Suppressor macrophage treated with lipopolysaccharide for 4 hours (primary cell): Measurements from ENCODE around the gene CD247.

ENCODE experiments used
- DNase-seq: peaks from one replicate; pipeline ENCODE4 v3.0.0-alpha.2; 2020

Gene CD247

DNA sequence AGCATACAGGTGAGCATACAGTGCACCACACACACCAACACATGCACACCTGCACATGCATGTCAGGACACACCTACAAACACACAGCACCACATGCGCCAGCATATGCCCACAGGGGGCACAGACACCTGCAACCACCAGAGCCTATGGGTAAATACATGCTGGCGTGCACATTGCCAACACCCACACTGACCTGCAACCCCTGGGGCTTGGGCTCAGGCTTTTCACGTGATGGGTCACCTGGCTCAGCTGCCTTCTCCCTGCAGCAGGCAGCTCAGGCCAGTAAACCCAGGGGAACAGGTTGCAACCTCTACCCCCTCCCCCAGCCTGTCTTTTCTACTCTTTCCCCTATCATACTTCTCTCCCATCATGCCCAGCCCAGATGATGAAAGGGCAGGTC, 8.1 kb downstream of the CD247 start:
- DNase-seq: no peak

DNA sequence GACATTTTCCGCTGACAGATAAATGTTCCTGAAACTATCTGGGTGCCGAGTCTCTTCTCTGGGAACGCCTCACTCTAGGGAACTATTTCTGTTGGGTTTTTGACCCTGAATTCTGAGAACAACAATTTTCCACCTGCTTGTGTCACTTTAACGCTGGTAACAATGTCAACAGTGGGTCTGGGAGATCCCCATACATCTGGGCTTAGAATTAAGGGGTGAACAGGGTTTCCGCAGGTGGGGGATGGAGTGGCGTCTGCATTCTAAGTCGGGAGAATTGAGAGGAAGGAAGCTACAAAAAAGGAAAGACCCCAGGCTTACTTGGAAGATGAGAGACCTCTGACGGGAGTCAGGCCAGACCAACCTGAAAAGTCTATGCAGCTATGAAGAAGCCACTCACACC, 8.7 kb downstream of the CD247 start:
- DNase-seq: no peak

DNA sequence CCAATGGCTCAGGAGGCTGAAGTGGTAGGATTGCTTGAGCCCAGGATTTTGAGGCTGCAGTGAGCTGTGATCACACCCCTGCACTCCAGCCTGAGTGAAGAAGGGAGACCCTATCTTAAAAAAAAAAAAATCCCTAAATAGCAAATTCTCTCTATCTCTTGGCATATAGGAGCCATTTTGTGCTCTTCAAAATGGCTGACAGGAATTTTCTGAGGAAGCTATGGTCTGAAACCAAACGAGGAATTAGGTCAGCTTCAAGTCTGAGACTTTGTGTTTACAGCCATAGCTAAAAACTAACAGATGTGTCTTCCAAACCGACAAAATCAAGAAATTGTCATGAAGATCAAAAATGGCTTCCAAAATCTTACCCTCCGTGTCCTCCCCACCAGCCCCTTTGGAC, 10.6 kb downstream of the CD247 start:
- DNase-seq: no peak

DNA sequence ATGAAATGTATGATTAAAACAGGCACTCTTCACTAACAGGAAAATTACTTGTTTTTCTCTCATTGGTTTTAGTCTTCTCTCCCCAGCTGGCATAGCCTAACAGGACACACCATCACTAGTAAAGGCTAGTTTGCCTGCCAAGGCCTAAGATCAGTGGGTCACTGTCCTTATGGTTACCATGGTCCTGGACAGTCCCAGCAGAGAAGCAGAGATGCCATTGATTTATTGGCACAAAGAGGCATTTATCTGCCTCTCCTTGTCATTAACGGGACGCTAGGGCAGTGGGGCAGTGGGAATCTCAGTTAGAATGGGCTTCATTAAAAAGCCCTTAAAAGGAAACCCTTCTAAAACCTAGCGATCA, 13.9 kb downstream of the CD247 start:
- DNase-seq: no peak

DNA sequence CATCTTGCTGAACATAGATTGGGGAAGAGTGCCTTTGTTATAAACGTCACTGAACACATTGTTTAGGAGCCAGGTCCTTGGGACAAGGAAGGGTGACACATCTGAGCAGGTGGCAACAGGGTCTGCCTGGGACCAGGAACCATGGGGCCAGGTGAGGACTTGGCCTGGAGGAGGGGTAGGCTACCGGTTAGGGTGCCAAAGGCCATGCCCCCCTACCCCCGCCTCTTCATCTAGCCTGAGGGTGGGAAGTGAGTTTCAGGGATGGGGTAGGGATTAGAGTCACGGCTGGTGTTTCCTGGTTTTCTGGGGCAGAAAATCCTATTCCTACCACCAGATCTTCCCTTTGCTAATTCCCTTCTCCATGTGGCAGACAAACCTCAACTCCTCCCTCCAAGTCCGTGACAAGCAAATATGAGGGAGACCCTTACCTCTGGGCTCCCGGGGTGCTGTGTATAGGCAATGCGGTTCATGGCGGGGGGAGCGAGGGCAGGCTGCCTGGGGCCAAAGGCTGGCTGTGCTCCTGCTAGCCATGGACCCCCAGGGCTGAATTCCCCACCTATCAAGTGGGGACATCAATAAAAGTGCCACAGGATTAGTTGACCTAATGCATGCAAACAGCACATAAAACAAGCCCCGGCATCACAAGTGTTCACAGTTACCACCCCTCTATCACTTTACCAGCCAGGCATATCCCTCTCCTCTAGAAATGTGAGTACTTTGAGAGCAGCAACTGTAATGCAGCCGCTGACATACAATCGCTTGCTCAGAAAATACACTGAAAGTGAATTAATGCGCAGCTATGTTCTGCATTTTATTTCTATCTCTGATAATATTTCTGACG, 14.5 kb downstream of the CD247 start:
- no peak for DNase-seq

DNA sequence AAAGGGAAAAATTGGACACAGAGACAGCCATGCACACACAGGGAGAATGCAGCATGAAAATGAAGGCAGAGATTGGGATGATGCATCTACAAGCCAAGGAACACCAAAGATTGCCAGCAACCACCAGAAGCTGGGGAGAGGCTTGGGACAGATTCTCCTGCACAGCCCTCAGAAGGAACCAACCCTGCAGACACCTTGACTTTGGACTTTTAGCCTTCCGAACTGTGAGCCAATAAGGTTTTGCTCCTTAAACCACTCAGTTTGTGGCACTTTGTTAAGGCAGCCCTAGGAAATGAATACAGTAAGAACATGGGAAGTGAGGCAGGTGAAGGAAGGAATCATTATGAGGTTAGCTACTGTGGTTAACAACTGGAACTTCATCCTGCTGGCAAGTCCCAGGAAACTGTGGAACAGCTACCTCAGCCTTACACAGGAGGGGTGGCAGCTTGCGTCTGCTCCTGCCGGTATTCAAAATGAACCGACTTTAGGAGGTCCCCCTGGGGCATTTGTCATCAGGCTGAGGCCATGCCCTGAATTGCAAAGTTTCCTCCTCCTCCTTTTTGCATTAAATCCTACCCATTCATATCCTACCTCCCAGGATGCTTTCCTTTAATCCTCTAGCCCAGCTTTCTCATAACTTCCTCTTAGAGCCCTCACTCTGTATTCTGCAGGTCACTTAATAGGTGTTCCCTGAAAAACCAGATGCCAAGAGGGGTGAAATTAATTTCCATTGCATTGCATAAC, 15.4 kb downstream of the CD247 start:
- DNase-seq: no peak

DNA sequence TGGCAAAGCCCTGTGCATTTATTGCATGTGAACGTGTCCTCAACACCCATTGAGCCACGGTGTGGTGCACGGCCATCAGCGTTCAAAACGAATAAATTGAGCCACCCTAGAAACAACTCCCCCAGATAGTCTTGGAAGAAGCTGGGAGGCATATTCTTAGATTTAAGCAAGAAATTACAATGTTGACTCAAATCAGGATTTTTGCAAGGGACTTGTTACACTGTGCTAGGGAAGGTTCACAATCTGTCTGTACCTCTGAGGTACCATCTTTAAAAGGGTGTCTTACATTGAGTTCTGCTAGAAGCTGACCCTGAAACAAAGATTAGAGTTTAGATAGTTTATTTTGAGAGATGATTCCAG, 16.2 kb downstream of the CD247 start:
- DNase-seq: no peak

DNA sequence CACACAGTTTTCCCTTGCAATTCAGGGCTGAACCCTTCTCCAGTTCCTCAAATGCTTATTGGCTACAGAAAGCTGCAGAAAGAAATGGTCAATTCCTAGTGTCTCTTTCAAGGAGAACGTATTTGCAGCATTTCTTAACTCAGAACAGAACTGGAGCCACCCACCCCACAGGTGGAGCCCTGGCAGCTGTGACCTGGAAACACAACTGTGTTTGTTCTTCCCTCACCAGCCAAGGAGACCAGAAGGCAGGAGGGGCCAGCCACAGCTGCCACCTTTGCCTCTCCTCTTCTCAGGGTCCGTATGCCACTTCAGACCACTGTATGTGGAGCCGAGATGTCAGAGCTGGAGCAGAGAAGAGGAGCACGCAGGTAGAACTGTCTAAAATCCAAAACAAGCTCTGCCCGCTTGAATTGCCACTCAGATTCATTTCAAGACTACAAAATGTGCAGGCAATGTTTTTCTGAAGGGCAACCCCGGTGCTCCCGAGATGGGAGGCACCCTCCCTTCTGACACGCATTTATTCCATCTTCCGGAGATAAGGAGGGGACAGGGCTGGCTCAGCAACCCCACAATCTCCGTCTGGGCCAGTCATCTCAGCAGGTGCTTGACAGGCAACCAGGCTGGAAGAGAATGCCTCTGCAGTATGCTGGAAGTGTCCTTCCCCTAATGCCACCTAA, 16.7 kb downstream of the CD247 start:
- no peak for DNase-seq

DNA sequence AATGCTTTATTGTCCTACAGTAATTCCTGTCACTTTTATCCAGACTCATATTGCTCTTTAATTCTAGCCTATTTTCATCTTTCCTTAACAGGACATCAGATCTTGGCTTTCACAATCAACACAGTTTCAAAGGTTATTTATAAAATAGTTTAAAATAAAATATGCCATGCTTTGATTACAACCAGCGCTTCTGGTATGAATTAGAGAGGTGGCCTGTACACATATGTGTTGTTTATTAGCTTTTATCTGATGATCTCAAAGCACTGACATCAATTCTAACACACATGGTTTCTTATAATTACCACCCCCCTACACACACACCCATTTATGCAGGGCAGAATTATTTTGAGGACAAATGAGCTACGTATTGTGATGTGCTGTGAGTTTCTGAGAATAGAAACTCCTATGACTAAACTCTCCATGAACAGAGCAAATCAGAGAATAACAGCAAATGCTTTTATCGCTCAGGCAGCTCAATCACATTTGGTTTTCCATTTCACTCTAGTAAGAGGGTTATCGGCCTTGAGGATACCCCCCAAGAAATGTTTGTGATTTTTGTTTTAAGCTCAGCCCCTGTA, 18.0 kb downstream of the CD247 start:
- DNase-seq: no peak

DNA sequence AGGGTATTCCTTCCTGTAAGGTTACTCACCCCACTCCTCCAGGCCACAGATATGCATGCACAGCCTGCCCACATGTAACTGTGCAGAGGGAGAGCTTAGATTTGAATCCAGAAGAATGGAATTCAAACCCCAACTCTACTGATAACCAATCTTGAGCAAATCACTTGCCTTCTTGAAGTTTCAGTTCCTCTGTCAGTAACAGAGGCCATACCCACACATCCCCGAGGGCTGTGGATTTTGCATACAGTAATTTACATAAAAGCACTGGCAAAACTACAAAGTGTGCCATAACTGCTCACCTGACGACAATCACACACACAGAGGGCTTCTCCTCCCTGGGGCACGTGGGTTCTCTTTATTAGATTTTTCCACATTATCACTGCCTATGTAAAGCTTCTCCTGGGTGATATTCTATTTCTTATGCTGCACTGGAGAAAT, 18.6 kb downstream of the CD247 start:
- DNase-seq: peak; percentile 12

DNA sequence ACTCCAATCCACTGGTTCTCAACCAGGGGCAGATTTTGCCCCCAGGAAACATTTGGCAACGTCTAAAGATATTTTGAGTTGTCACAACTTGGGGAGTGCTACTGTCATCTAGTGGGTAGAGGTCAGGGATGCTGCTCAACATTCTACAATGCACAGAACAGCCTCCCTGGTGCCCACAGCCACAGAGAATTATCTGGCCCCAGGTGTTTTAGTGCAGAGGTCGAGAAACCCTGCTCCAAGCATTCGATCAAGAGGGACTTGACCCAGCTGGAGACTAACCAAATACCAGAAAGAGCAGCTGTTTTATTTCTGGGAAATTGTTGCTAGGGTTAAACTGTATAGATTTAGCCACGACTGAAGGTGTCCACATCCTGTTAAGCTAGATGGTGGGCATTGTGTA, 19.2 kb downstream of the CD247 start:
- no peak for DNase-seq

DNA sequence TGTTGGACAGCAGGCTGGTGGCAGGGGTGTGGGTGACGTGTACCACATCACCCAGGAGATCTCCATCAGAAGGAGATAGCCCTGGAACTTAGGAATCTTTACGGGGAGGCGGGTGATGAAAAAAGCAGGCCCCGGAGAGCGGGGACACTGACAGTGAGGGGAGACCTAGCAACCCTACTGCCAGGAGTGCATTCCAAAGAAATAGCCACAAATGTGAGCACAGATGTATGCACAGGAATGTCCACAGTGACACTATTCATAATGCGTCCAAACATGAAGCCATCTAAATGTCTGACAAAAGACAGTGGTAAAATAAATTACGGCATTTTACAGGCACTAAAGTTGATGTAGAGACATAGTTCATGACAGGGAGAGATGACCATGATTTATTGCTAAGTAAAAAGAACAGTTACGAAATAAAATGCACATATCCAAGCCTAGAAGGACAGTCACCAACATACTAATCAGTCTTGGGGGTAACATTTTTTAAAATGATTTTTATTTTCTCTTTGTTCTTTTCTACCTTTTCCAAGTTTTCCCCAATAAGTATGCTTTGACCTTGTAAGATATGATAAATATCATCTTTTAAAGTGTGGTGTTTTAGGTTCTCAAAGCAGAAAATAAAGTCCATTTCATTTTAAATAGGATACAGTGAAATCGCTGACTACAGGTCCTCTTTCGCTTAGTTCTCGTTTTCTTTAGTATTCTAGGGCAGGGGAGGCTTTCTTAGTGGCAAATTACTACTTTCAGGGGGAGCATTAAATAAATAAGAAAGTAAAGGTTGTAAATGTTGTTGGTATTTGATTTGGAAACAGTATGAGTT, 21.3 kb downstream of the CD247 start:
- DNase-seq: no peak

DNA sequence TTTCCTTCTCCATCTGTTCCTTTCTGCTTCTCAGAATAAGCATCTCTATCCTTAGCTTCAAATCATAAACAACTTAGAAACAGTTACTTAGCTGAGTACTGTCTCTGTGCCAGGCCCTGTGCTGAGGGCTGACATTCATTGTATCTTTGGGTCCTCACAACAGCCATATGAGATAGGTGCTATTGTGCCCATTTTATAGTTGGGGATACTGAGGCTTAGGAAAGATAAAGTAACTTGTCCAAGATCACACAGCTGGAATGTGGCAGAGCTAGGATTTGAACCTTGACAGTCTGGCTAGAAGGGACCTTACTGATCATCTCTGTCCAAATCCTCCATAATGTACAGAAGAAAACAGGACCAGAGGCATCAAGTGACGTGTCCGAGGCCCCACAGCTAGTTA, 25.0 kb downstream of the CD247 start:
- no peak for DNase-seq

DNA sequence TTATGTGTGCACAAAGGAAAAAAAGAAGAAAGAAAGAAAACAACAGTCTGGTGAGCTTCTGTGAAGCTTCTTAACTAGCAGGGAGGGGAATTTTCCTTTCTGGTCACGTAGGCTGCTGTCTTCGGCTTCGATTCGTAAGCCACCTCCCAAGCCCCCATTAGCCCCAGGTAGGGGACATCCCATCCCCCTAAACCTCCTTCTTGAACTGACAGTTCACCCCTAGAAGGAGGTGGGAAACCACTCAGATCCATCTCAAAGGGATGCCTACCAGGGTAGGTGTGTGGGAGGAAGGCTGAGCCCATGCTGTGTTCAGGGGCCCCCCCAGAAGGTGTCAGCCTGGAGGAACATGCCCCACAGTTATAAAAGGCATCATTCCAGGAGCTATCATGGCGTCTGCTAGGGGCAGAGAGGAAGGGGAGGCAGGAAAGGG, 25.8 kb downstream of the CD247 start:
- no peak for DNase-seq

DNA sequence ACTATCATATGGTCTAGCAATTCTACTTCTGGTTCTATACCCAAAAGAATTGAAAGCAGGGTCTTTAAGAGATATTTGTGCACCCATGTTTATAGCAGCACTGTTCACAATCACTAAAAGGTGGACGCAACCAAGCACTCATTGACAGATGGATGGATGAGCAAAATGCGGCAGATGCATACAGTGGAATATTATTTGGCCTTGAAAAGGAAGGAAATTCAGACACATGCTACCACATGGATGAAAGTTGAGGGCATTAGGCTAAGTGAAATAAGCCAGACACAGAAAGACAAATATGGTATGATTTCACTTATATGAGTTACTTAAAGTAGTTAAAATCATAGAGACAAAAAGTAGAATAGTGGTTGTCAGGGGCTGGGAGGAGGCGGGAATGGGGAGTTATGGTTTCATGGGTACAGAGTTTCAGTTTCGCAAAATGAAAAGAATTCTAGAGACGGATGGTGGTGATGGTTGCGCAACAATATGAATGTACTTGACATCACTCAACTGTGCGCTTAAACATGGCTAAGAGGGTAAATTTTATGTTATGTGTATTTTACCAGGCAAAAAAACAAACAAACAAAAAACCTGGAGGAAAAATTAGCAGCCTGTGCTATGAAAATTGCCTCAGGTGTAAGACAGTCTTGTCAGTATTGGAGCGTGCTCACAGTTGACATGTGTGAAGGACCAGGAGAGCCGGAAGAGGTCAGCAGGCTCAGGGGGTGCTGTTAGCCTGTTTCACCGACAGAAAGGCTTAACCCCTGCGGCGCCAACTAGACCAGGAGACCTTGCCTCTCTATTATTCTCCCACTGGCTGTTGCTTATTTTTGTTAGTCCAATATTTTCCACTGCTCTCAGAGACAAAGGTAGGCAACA, 26.5 kb downstream of the CD247 start:
- peak; percentile 36 for DNase-seq

DNA sequence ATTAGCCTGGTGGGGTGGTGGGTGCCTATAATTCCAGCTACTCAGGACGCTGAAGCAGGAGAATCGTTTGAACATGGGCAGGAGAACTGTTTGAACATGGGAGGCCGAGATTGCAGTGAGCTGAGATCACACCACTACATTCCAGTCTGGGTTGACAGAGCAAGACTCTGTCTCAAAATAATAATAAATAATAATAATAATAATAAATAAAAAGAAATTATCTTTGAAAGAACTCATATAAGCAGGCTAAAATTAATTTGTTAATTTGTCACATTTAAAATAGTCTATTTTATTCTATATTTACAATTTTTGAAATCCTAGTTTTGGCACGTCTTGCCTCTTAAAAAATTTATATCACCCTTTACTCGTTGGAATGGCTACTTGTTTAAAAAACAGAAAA, 27.6 kb downstream of the CD247 start:
- no peak for DNase-seq

DNA sequence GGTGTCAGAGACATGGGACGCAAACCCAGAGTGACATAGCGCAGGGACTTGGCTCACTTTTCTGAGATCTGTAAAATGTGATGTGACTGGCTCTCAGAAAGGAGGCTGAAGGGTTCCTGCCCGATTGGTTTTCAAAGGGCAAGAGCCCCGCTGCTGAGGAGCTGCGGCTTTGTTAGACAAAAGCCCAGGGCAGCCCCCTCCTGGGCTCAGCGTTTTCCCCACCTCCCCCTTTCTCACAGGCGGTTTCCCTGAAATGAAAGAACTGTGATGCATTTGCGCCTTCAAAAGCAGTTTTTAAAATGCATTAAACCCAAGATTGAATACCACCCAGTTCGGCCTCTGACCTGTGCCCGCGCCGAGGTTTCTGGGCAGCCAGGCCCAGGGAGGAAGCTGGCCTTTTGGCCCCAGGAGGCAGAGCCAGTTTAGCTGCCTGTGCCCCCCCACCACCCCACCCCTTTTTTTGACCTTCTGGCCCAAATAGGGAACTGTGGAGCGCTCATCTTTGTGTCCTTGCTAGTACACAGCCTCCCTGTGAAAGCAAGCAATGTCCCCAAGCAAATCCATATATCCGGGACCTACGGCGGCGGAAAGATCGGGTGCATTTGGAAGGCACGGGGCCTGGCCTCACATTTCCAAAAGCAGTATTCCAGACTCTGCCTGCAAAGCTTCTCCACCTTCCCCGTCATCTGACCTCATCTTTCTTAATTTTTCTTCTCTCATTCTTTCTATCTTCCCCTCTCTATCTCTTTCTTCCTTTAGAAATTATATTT, 28.6 kb downstream of the CD247 start:
- no peak for DNase-seq

DNA sequence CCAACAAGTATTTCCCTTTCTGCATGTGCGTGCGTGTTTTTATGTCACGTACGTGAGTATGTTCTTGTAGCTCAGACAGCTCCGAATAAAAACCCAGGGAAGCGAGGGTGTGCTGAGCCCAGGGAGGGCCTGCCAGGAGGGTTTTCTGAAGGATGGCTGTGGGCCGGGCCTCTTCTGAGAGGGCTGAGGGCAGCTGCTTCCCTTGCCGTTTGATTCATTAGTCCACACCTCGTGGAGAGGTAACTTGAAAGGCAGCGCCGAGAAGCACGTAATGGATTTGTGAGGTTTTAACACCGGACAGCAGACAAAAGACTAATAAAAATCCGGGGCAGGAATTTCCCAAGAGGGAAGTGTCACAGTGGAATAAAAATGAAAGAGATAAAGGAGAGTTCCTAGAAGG, 29.5 kb downstream of the CD247 start:
- no peak for DNase-seq

DNA sequence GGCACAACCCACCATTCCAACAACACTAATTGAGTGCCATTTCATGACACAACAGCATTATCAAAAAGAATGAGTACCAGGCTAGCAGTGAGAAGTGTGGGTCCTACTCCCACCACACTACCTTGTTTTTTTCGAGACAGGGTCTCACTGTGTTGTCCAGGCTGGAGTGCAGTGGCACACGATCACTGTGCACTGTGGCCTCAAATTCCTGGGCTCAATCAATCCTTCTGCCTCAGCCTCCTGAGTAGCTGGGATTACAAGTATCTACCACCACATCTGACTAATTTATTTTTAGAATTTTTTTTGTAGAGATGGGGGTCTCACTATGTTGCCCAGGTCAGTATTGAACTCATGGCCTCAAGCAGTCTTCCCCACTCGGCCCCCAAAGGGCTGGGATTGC, 30.7 kb downstream of the CD247 start:
- DNase-seq: no peak

DNA sequence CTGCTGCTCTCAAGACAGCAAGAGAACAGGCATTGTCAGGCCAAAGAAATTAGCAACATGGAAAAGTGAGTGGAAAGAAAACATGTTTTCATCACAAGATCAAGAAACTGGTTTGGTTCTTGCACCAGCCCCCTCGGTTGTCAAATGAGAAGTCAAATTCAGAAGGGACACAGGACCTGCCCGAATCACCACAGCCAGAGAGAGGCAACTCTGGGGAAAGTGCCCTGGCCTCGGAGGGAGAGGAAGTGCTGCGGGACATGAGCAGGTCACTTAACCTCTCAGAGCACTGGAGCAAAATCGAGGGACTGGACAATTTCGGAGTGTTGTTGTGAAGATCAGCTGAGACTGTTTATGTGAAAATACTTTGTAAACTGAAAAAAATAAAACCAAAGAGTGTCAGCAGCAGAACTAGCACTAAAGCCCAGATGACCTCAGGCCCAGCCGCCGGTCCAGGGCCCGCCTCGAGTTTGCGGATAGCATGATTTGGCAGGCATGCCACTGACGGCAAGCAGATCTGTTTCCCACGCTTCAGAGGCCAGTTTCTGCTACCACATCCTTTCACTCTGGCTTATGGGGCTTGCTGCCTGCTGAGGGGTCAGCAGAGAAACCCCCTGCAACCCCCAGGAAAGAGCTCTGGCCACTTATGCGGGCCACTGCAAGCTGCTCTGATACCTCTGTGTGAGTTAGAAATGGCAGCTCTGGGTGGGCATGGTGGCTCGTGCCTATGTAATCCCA, 32.1 kb downstream of the CD247 start:
- DNase-seq: no peak
